ENCODE measurements around the gene WIPF1.
A peak's percentile ranks its signal among the peaks of the same experiment; 100 is the strongest.

WIPF1 gene

DNA sequence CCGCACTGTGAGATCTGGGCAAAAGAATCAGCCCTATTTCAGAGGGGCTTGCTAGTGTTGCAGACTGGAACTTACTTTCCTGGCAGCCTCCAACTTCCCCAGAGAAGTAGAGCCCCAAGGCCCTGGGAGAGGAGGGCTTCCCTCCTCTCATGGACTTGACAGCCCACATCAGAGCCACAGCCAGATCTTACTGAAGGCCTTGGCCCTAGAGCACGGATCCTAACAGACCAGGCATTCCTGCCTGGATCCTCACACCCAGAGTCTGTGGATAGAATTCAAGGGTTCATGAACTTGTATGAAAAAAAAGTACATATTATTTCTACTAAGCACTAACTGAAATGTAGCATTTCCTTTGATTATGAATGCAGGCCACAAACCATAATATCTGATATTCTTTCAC is 8.3 kb downstream of the WIPF1 start:
- ChIA-PET POLR2A (no interaction called here), CTCF (interaction anchor here (21.5 to 32.4 kb wide), 3 partner anchors 5 to 103 kb away, joined by 401 to 569 read pairs (median 569); partner anchors contain the start of gene WIPF1)
- peaks cover 37 to 81% (median 68%) of the 10 kb centered on the region in 4 experiments for H3K4me1 ChIP-seq (ENCODE audit: control extremely low read depth in 1 of 4, control insufficient read depth in 4 of 4, insufficient read depth in 4 of 4, low read length in 3 of 4)
- H3K4me3 ChIP-seq (ENCODE audit: control insufficient read depth in 1 of 7, extremely low read depth in 1 of 7, insufficient read depth in 4 of 7, low read depth in 2 of 7, low read length in 6 of 7) = peak overlapping the region in 1 of 7 experiments; percentile 45
- peaks cover 6 to 59% (median 12%) of the 10 kb centered on the region in 4 experiments for H3K36me3 ChIP-seq (ENCODE audit: control insufficient read depth in 4 of 4, insufficient read depth in 4 of 4, low read length in 3 of 4)
- no peaks in the 10 kb centered on the region for H3K27me3 ChIP-seq (replicated peaks in 2 of 5; ENCODE audit: control insufficient read depth in 4 of 5, insufficient read depth in 5 of 5, low read length in 4 of 5)
- H3K27ac ChIP-seq (ENCODE audit: insufficient read depth in 1 of 2, low read depth in 1 of 2, low read length in 2 of 2, poor library complexity in 1 of 2, severe bottlenecking in 2 of 2) = peak overlapping the region in 1 of 2 experiments; percentile 64
- 100% methylated on average over 1 of the region's 2 CpGs for WGBS (ENCODE audit: insufficient coverage)
- H3K9me3 ChIP-seq (ENCODE audit: control extremely low read depth in 1 of 5, control insufficient read depth in 4 of 5, insufficient read depth in 2 of 5, low read depth in 1 of 5, low read length in 4 of 5) = no peaks in the 10 kb centered on the region
- DNase-seq = no peak

DNA sequence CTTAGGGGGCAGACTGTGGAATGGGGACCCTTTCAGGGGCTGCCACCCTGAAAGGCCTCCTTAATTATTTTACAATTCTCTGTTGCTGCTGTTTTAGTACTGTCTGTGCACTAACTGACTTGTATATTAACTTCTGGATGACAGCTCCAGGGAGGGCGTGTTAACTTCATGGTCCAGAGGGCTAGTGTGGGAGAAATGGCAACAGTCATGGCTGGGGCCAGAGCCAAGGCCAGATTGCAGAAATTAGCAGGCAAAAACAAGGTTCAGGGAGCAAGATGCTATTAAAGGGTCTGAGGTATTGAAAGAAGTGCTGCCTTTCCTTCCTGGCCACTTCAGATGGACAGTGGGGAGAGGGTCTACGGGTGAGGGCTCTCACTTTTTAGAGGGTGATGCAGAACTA is 9.1 kb downstream of the WIPF1 start:
- Histone ChIP-seq H3K4me3 (ENCODE audit: control insufficient read depth in 1 of 7, extremely low read depth in 1 of 7, insufficient read depth in 4 of 7, low read depth in 2 of 7, low read length in 6 of 7) (no peak overlapping the region), H3K27me3 (replicated peaks in 2 of 5; ENCODE audit: control insufficient read depth in 4 of 5, insufficient read depth in 5 of 5, low read length in 4 of 5) (no peaks in the 10 kb centered on the region), H3K36me3 (ENCODE audit: control insufficient read depth in 4 of 4, insufficient read depth in 4 of 4, low read length in 3 of 4) (peaks cover 6 to 68% (median 18%) of the 10 kb centered on the region in 4 experiments), H3K4me1 (ENCODE audit: control extremely low read depth in 1 of 4, control insufficient read depth in 4 of 4, insufficient read depth in 4 of 4, low read length in 3 of 4) (peaks cover 29 to 73% (median 62%) of the 10 kb centered on the region in 4 experiments), H3K9me3 (ENCODE audit: control extremely low read depth in 1 of 5, control insufficient read depth in 4 of 5, insufficient read depth in 2 of 5, low read depth in 1 of 5, low read length in 4 of 5) (no peaks in the 10 kb centered on the region), H3K27ac (ENCODE audit: insufficient read depth in 1 of 2, low read depth in 1 of 2, low read length in 2 of 2, poor library complexity in 1 of 2, severe bottlenecking in 2 of 2) (peak overlapping the region; percentile 38 to 64)
- POLR2A ChIA-PET = interaction anchor here (0.6 kb wide), 1 partner anchor 14 kb away, joined by 6 read pairs; no protein-coding TSS in a partner anchor
- DNase-seq = no peak
- 100% methylated on average over 2 of the region's 2 CpGs for WGBS (ENCODE audit: insufficient coverage)
- CTCF ChIA-PET = interaction anchor here (1.6 to 24.4 kb wide), 3 partner anchors 4 to 110 kb away, joined by 3 to 569 read pairs (median 569); partner anchors contain the start of gene WIPF1

DNA sequence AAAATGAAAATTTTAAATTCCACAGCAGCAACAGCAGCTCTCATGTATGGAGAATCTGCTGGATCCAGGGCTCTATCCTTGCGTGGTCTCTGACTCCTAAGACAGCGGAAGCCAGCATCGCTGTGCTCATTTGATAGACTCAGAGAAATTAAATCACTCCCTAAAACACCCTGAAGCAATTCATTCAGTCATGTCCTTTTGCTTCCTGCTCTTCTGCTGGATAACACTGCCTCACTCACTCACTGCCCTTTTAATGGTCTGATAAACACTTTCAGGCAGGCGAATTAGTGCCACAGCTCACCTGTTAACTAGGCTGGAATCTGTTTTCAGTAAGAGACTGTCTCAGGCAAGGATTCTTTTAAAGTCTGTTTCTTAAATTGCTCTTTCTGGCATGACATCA is 10.0 kb downstream of the WIPF1 start:
- CTCF ChIA-PET = interaction anchor here (1.6 to 24.4 kb wide), 6 partner anchors 4 to 110 kb away, joined by 3 to 569 read pairs (median 8); partner anchors contain the start of gene WIPF1
- WGBS (ENCODE audit: insufficient coverage) = 90% methylated on average over 3 of the region's 4 CpGs
- Histone ChIP-seq H3K4me1 (ENCODE audit: control extremely low read depth in 1 of 4, control insufficient read depth in 4 of 4, insufficient read depth in 4 of 4, low read length in 3 of 4) (peaks cover 22 to 69% (median 54%) of the 10 kb centered on the region in 4 experiments), H3K9me3 (ENCODE audit: control extremely low read depth in 1 of 5, control insufficient read depth in 4 of 5, insufficient read depth in 2 of 5, low read depth in 1 of 5, low read length in 4 of 5) (no peaks in the 10 kb centered on the region), H3K4me3 (ENCODE audit: control insufficient read depth in 1 of 7, extremely low read depth in 1 of 7, insufficient read depth in 4 of 7, low read depth in 2 of 7, low read length in 6 of 7) (no peak overlapping the region), H3K27me3 (replicated peaks in 2 of 5; ENCODE audit: control insufficient read depth in 4 of 5, insufficient read depth in 5 of 5, low read length in 4 of 5) (no peaks in the 10 kb centered on the region), H3K27ac (ENCODE audit: insufficient read depth in 1 of 2, low read depth in 1 of 2, low read length in 2 of 2, poor library complexity in 1 of 2, severe bottlenecking in 2 of 2) (peak overlapping the region in 1 of 2 experiments; percentile 45), H3K36me3 (ENCODE audit: control insufficient read depth in 4 of 4, insufficient read depth in 4 of 4, low read length in 3 of 4) (peaks cover 6 to 77% (median 25%) of the 10 kb centered on the region in 4 experiments)
- DNase-seq = no peak
- POLR2A ChIA-PET = no interaction called here

DNA sequence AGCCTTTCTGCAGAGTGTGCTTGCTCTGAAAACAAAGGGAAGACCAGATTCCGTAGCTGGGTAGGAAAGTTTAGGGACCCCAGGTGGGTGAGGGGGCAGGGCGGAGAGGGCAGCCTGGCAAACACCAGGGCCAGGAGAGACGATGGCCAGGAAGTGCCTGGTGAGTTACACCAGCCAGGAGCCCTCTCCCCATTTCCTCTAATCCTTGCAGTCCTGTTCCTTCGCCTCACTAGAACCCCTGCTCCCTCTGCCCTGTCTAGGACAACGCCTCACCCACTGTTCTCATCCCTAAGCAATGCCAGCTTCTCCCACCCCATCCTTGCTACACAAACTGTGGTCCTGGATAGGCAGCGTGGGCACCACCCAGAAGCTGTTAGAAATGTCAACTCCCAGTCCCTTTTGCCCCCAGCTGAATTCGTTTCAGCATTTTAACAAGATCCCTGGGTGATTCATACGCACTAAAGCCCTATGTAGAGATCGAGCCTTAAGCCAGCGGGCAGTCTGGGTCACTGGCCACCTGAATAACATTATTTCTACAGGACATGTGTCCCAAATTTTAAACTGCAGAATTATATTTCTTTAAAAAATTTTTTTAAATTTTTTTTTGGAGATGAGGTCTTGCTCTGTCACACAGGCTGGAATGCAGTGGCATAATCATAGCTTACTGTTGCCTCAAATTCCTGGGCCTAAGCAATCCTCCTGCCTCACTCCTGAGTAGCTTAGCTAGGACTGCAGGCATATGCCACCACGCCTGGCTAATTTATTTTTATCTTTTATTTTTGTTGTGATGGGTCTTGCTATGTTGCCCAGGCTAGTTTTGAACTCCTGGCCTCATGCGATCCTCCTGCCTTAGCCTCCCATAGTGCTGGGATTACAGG is 10.9 kb downstream of the WIPF1 start:
- Histone ChIP-seq H3K36me3 (ENCODE audit: control insufficient read depth in 4 of 4, insufficient read depth in 4 of 4, low read length in 3 of 4) (peaks cover 6 to 82% (median 27%) of the 10 kb centered on the region in 4 experiments), H3K9me3 (ENCODE audit: control extremely low read depth in 1 of 5, control insufficient read depth in 4 of 5, insufficient read depth in 2 of 5, low read depth in 1 of 5, low read length in 4 of 5) (no peaks in the 10 kb centered on the region), H3K27me3 (replicated peaks in 2 of 5; ENCODE audit: control insufficient read depth in 4 of 5, insufficient read depth in 5 of 5, low read length in 4 of 5) (no peaks in the 10 kb centered on the region), H3K4me1 (ENCODE audit: control extremely low read depth in 1 of 4, control insufficient read depth in 4 of 4, insufficient read depth in 4 of 4, low read length in 3 of 4) (peaks cover 14 to 66% (median 49%) of the 10 kb centered on the region in 4 experiments), H3K4me3 (ENCODE audit: control insufficient read depth in 1 of 7, extremely low read depth in 1 of 7, insufficient read depth in 4 of 7, low read depth in 2 of 7, low read length in 6 of 7) (no peak overlapping the region), H3K27ac (ENCODE audit: insufficient read depth in 1 of 2, low read depth in 1 of 2, low read length in 2 of 2, poor library complexity in 1 of 2, severe bottlenecking in 2 of 2) (peak overlapping the region in 1 of 2 experiments; percentile 69)
- CTCF ChIA-PET = interaction anchor here (1.1 to 24.4 kb wide), 9 partner anchors 3 to 111 kb away, joined by 3 to 569 read pairs (median 5); partner anchors contain the start of gene WIPF1
- WGBS (ENCODE audit: insufficient coverage) = 85% methylated on average over 7 of the region's 12 CpGs
- POLR2A ChIA-PET = interaction anchor here (1.0 to 1.1 kb wide), 2 partner anchors 11 to 17 kb away, joined by 3 read pairs; partner anchors contain the start of gene WIPF1
- DNase-seq = no peak

DNA sequence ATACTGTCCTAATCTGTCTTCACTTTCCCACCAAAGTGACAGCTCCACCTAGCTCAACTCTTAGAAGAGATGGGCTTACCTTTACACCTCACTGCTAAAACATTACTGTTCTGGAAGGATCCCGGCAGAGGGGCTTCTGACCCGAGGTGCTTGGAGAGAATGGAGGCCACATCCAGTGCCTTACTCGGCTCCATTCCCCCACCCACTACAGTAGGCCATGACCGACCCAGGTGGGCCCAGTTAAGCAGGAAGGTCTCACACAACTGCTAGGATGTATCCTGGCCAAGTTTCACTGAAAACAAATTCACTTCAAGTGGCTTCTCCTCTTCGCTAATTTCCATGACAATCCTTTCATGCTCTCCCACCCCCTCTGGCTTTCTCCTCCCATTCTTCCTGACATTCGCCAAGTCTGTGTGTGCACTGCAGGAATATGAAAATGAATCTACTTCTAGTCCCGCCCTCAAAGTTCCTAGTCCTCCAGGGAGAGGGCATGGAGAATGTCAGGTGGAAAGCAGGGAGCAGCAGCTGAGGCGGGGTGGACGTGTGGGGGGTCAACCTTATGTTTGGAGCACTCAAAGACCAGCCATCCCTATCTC is 11.8 kb downstream of the WIPF1 start:
- H3K27ac ChIP-seq (ENCODE audit: insufficient read depth in 1 of 2, low read depth in 1 of 2, low read length in 2 of 2, poor library complexity in 1 of 2, severe bottlenecking in 2 of 2) = peak overlapping the region in 1 of 2 experiments; percentile 38
- ChIA-PET CTCF (interaction anchor here (1.2 to 24.4 kb wide), 6 partner anchors 2 to 110 kb away, joined by 3 to 569 read pairs (median 8); partner anchors contain the start of gene WIPF1), POLR2A (interaction anchor here (1.0 to 1.1 kb wide), 2 partner anchors 12 to 18 kb away, joined by 3 read pairs; partner anchors contain the start of gene WIPF1)
- peaks cover 6 to 68% (median 45%) of the 10 kb centered on the region in 4 experiments for H3K4me1 ChIP-seq (ENCODE audit: control extremely low read depth in 1 of 4, control insufficient read depth in 4 of 4, insufficient read depth in 4 of 4, low read length in 3 of 4)
- H3K36me3 ChIP-seq (ENCODE audit: control insufficient read depth in 4 of 4, insufficient read depth in 4 of 4, low read length in 3 of 4) = peaks cover 6 to 84% (median 34%) of the 10 kb centered on the region in 4 experiments
- no peak overlapping the region for H3K4me3 ChIP-seq (ENCODE audit: control insufficient read depth in 1 of 7, extremely low read depth in 1 of 7, insufficient read depth in 4 of 7, low read depth in 2 of 7, low read length in 6 of 7)
- H3K27me3 ChIP-seq (replicated peaks in 2 of 5; ENCODE audit: control insufficient read depth in 4 of 5, insufficient read depth in 5 of 5, low read length in 4 of 5) = no peaks in the 10 kb centered on the region
- H3K9me3 ChIP-seq (ENCODE audit: control extremely low read depth in 1 of 5, control insufficient read depth in 4 of 5, insufficient read depth in 2 of 5, low read depth in 1 of 5, low read length in 4 of 5) = no peaks in the 10 kb centered on the region
- no peak for DNase-seq
- WGBS (ENCODE audit: insufficient coverage) = 92% methylated on average over 7 of the region's 9 CpGs

DNA sequence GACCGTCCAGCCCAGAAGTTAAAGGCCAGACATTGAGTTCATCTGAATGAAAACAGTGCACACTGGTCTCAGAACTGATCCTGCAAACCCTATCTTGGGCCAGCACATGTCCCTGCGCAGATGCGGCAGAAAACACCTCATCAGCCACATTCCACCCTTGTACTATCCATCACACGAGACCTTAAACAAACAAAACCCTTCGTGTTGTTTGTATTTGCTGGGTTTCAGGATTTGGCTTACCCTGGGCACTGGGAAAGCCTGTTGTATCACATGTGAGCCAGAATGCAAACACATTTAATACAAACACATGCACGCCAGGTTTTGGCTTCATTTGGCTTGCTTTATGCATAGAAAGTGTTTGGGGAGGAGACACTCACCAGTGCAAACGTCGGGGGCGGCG is 12.5 kb downstream of the WIPF1 start:
- 100% methylated on average over 3 of the region's 10 CpGs for WGBS (ENCODE audit: insufficient coverage)
- H3K4me3 ChIP-seq (ENCODE audit: control insufficient read depth in 1 of 7, extremely low read depth in 1 of 7, insufficient read depth in 4 of 7, low read depth in 2 of 7, low read length in 6 of 7) = no peak overlapping the region
- POLR2A ChIA-PET = no interaction called here
- H3K4me1 ChIP-seq (ENCODE audit: control extremely low read depth in 1 of 4, control insufficient read depth in 4 of 4, insufficient read depth in 4 of 4, low read length in 3 of 4) = peaks cover 5 to 65% (median 41%) of the 10 kb centered on the region in 4 experiments
- CTCF ChIA-PET = interaction anchor here (1.3 to 24.4 kb wide), 3 partner anchors 11 to 122 kb away, joined by 3 to 569 read pairs (median 5); partner anchors contain the start of gene WIPF1
- no peaks in the 10 kb centered on the region for H3K9me3 ChIP-seq (ENCODE audit: control extremely low read depth in 1 of 5, control insufficient read depth in 4 of 5, insufficient read depth in 2 of 5, low read depth in 1 of 5, low read length in 4 of 5)
- DNase-seq = no peak
- peaks cover 6 to 86% (median 38%) of the 10 kb centered on the region in 4 experiments for H3K36me3 ChIP-seq (ENCODE audit: control insufficient read depth in 4 of 4, insufficient read depth in 4 of 4, low read length in 3 of 4)
- H3K27ac ChIP-seq (ENCODE audit: insufficient read depth in 1 of 2, low read depth in 1 of 2, low read length in 2 of 2, poor library complexity in 1 of 2, severe bottlenecking in 2 of 2) = no peak overlapping the region
- H3K27me3 ChIP-seq (replicated peaks in 2 of 5; ENCODE audit: control insufficient read depth in 4 of 5, insufficient read depth in 5 of 5, low read length in 4 of 5) = no peaks in the 10 kb centered on the region
